Measurements from ENCODE around the gene TSPAN11.

Gene TSPAN11

GRCh38 chr12:30961030-30961429 lies 34.5 kb downstream of the TSPAN11 start:
- ATAC-seq (no peak), DNase-seq (no peak)
- Mint-ChIP-seq H3K4me3 (no peak overlapping the region), H3K9me3 (no peaks in the 10 kb centered on the region), H3K27me3 (peaks cover 6% of the 10 kb centered on the region), H3K4me1 (no peaks in the 10 kb centered on the region), H3K36me3 (ENCODE audit: low read depth) (no peaks in the 10 kb centered on the region), H3K27ac (no peak overlapping the region)

- DNase-seq (no peak), ATAC-seq (no peak)
- no peaks in the 10 kb centered on the region for H3K9me3 Mint-ChIP-seq
- peaks cover 6% of the 10 kb centered on the region for H3K27me3 Mint-ChIP-seq
- no peak overlapping the region for H3K4me3 Mint-ChIP-seq
- no peak overlapping the region for H3K27ac Mint-ChIP-seq
- H3K36me3 Mint-ChIP-seq (ENCODE audit: low read depth) = no peaks in the 10 kb centered on the region
- H3K4me1 Mint-ChIP-seq = no peaks in the 10 kb centered on the region
These were observed 35.5 kb downstream of the TSPAN11 start for GRCh38 chr12:30962047-30962446.

- no peak overlapping the region for H3K27ac Mint-ChIP-seq
- ATAC-seq (no peak), DNase-seq (no peak)
These were observed 37.4 kb downstream of the TSPAN11 start for GRCh38 chr12:30963709-30964564.

GRCh38 chr12:30964896-30965612 lies 38.5 kb downstream of the TSPAN11 start:
- DNase-seq (no peak), ATAC-seq (no peak)
- no peak overlapping the region for H3K4me3 Mint-ChIP-seq
- peaks cover 3% of the 10 kb centered on the region for H3K27me3 Mint-ChIP-seq
- H3K9me3 Mint-ChIP-seq = no peaks in the 10 kb centered on the region
- H3K36me3 Mint-ChIP-seq (ENCODE audit: low read depth) = no peaks in the 10 kb centered on the region
- H3K4me1 Mint-ChIP-seq = no peaks in the 10 kb centered on the region
- no peak overlapping the region for H3K27ac Mint-ChIP-seq

More at GRCh38 chr12:30963709-30964564, 37.4 kb downstream of the TSPAN11 start:
- H3K9me3 Mint-ChIP-seq = no peaks in the 10 kb centered on the region
- no peaks in the 10 kb centered on the region for H3K36me3 Mint-ChIP-seq (ENCODE audit: low read depth)
- H3K4me1 Mint-ChIP-seq = no peaks in the 10 kb centered on the region
- no peak overlapping the region for H3K4me3 Mint-ChIP-seq
- peaks cover 3% of the 10 kb centered on the region for H3K27me3 Mint-ChIP-seq

- Mint-ChIP-seq H3K4me3 (no peak overlapping the region), H3K27me3 (peaks cover 8% of the 10 kb centered on the region), H3K4me1 (no peaks in the 10 kb centered on the region), H3K9me3 (no peaks in the 10 kb centered on the region), H3K27ac (no peak overlapping the region), H3K36me3 (ENCODE audit: low read depth) (no peaks in the 10 kb centered on the region)
- no peak for DNase-seq
- no peak for ATAC-seq
These were observed 39.1 kb downstream of the TSPAN11 start for GRCh38 chr12:30965613-30965985.

GRCh38 chr12:30967026-30967425 lies 40.5 kb downstream of the TSPAN11 start:
- ATAC-seq (no peak), DNase-seq (no peak)
- Mint-ChIP-seq H3K9me3 (no peaks in the 10 kb centered on the region), H3K4me3 (no peak overlapping the region), H3K27ac (no peak overlapping the region), H3K27me3 (peaks cover 13% of the 10 kb centered on the region), H3K4me1 (no peaks in the 10 kb centered on the region), H3K36me3 (ENCODE audit: low read depth) (no peaks in the 10 kb centered on the region)

- DNase-seq = no peak
- no peaks in the 10 kb centered on the region for H3K36me3 Mint-ChIP-seq (ENCODE audit: low read depth)
- no peak overlapping the region for H3K27ac Mint-ChIP-seq
- ATAC-seq = no peak
- H3K4me3 Mint-ChIP-seq = no peak overlapping the region
- no peaks in the 10 kb centered on the region for H3K9me3 Mint-ChIP-seq
- H3K4me1 Mint-ChIP-seq = no peaks in the 10 kb centered on the region
- peaks cover 17% of the 10 kb centered on the region for H3K27me3 Mint-ChIP-seq
These were observed 41.7 kb downstream of the TSPAN11 start for GRCh38 chr12:30968211-30968610.

- Mint-ChIP-seq H3K27ac (no peak overlapping the region), H3K9me3 (no peaks in the 10 kb centered on the region), H3K36me3 (ENCODE audit: low read depth) (no peaks in the 10 kb centered on the region), H3K4me1 (no peaks in the 10 kb centered on the region), H3K4me3 (no peak overlapping the region), H3K27me3 (peaks cover 17% of the 10 kb centered on the region)
- DNase-seq (no peak), ATAC-seq (no peak)
These were observed 42.5 kb downstream of the TSPAN11 start for GRCh38 chr12:30969006-30969405.

- ATAC-seq (no peak), DNase-seq (no peak)
- Mint-ChIP-seq H3K27me3 (peaks cover 15% of the 10 kb centered on the region), H3K4me1 (no peaks in the 10 kb centered on the region), H3K27ac (no peak overlapping the region), H3K9me3 (no peaks in the 10 kb centered on the region), H3K4me3 (no peak overlapping the region), H3K36me3 (ENCODE audit: low read depth) (no peaks in the 10 kb centered on the region)
These were observed 43.3 kb downstream of the TSPAN11 start for GRCh38 chr12:30969606-30970395.

GRCh38 chr12:30970559-30971197 lies 44.1 kb downstream of the TSPAN11 start:
- Mint-ChIP-seq H3K9me3 (no peaks in the 10 kb centered on the region), H3K4me3 (no peak overlapping the region)
- DNase-seq = no peak

GRCh38 chr12:30972035-30972434 lies 45.5 kb downstream of the TSPAN11 start:
- ATAC-seq (no peak), DNase-seq (no peak)
- H3K27me3 Mint-ChIP-seq = peaks cover 14% of the 10 kb centered on the region
- H3K36me3 Mint-ChIP-seq (ENCODE audit: low read depth) = no peaks in the 10 kb centered on the region
- no peak overlapping the region for H3K27ac Mint-ChIP-seq
- H3K4me3 Mint-ChIP-seq = no peak overlapping the region
- H3K4me1 Mint-ChIP-seq = no peaks in the 10 kb centered on the region
- no peaks in the 10 kb centered on the region for H3K9me3 Mint-ChIP-seq

More at GRCh38 chr12:30970559-30971197, 44.1 kb downstream of the TSPAN11 start:
- peaks cover 14% of the 10 kb centered on the region for H3K27me3 Mint-ChIP-seq
- no peak overlapping the region for H3K27ac Mint-ChIP-seq
- ATAC-seq = no peak
- no peaks in the 10 kb centered on the region for H3K36me3 Mint-ChIP-seq (ENCODE audit: low read depth)
- no peaks in the 10 kb centered on the region for H3K4me1 Mint-ChIP-seq

- Mint-ChIP-seq H3K36me3 (ENCODE audit: low read depth) (no peaks in the 10 kb centered on the region), H3K4me3 (no peak overlapping the region), H3K27me3 (peaks cover 14% of the 10 kb centered on the region), H3K27ac (no peak overlapping the region), H3K9me3 (no peaks in the 10 kb centered on the region), H3K4me1 (no peaks in the 10 kb centered on the region)
- no peak for ATAC-seq
- no peak for DNase-seq
These were observed 46.6 kb downstream of the TSPAN11 start for GRCh38 chr12:30973175-30973574.

- no peak overlapping the region for H3K27ac Mint-ChIP-seq
- no peaks in the 10 kb centered on the region for H3K36me3 Mint-ChIP-seq (ENCODE audit: low read depth)
- H3K9me3 Mint-ChIP-seq = no peaks in the 10 kb centered on the region
- no peak overlapping the region for H3K4me3 Mint-ChIP-seq
- H3K4me1 Mint-ChIP-seq = no peaks in the 10 kb centered on the region
- peaks cover 14% of the 10 kb centered on the region for H3K27me3 Mint-ChIP-seq
- ATAC-seq (no peak), DNase-seq (no peak)
These were observed 47.3 kb downstream of the TSPAN11 start for GRCh38 chr12:30973830-30974229.

- no peaks in the 10 kb centered on the region for H3K4me1 Mint-ChIP-seq
- no peak for ATAC-seq
- H3K36me3 Mint-ChIP-seq (ENCODE audit: low read depth) = no peaks in the 10 kb centered on the region
- H3K27ac Mint-ChIP-seq = no peak overlapping the region
- no peak overlapping the region for H3K4me3 Mint-ChIP-seq
- H3K27me3 Mint-ChIP-seq = peaks cover 14% of the 10 kb centered on the region
- H3K9me3 Mint-ChIP-seq = no peaks in the 10 kb centered on the region
- no peak for DNase-seq
These were observed 48.4 kb downstream of the TSPAN11 start for GRCh38 chr12:30974746-30975500.

Data from activated naive CD8-positive, alpha-beta T cell treated with anti-CD3 and anti-CD28 coated beads, Interleukin-2, amount 50 U/mL, for 24 hours (primary cell).